ENCODE data around the gene FADS2.

GRCh38 chr11:61779666-61780525, 48.2 kb upstream of the FADS2 start:
- TF ChIP-seq CTCF (IDR thresholded peaks at IDR 0.05; ENCODE audit: insufficient read depth, low read length), result no peak
- TF ChIP-seq POLR2AphosphoS5 (IDR thresholded peaks at IDR 0.05; ENCODE audit: low read depth), result no peak
- TF ChIP-seq GABPA (IDR thresholded peaks at IDR 0.05; ENCODE audit: low read depth), result no peak
